Esophagus squamous epithelium (tissue), 4 donors: ENCODE measurements around the gene KCNK18.

ENCODE experiments used
- POLR2A ChIP-seq, 4 donors: fragments of 450-650 bp; IDR thresholded peaks; one replicate each; pipeline ENCODE4 v1.6.1; 2017; ENCODE audit warnings: antibody characterized with exemption in 4 of 4, mild to moderate bottlenecking in 4 of 4, moderate library complexity in 3 of 4
- TF ChIP-seq, protein P1 (sequence below), 6 experiments: fragments of 450-650 bp in 4 of 6; fragments of 200-600 bp in 2 of 6; sonication (generic) in 2 of 6; IDR thresholded peaks; one replicate each; pipeline ENCODE4 v1.5.1; 2016 to 2019; ENCODE audit warnings: antibody characterized with exemption in 6 of 6, mild to moderate bottlenecking in 4 of 6, moderate library complexity in 4 of 6

DNA sequence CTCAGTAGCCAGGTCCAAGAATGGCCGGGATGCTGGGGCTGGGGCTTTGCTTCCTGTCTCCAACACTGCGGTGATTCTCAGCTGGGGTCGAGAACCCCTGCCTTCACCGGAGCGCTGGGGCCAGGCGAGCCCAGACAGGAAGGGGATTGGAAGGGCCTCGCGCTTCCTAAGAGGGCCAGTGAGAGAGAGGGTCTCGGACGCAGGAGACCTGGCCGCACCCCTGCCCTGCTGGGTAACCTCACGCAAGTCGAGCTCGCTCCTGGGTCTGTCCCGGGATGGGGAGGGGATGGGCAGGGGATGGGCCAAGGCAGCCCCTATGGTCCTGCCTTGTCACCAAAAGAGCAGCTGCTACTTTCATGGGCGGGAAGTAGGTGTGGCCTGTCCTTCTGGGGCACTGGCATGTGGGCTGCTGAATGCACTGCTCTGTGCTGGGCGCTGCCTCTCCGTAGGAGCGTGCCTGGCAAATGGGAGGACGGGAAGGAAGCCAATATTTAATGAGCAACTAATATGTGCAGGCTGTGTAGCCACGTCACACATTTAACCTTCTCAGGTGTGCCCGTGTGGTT, 20.0 kb downstream of the KCNK18 start:
- TF ChIP-seq, protein P1, sequence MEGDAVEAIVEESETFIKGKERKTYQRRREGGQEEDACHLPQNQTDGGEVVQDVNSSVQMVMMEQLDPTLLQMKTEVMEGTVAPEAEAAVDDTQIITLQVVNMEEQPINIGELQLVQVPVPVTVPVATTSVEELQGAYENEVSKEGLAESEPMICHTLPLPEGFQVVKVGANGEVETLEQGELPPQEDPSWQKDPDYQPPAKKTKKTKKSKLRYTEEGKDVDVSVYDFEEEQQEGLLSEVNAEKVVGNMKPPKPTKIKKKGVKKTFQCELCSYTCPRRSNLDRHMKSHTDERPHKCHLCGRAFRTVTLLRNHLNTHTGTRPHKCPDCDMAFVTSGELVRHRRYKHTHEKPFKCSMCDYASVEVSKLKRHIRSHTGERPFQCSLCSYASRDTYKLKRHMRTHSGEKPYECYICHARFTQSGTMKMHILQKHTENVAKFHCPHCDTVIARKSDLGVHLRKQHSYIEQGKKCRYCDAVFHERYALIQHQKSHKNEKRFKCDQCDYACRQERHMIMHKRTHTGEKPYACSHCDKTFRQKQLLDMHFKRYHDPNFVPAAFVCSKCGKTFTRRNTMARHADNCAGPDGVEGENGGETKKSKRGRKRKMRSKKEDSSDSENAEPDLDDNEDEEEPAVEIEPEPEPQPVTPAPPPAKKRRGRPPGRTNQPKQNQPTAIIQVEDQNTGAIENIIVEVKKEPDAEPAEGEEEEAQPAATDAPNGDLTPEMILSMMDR (IDR thresholded peaks at IDR 0.05): no peak
- no peak for TF ChIP-seq POLR2A (IDR thresholded peaks at IDR 0.05)
